HCT116 (cell line): ENCODE results near the gene HK2. TPM values are rescaled to one million over a fixed set of nuclear protein-coding genes. Genes with fewer than 3 reads are reported as not detected.

ENCODE experiments used
- ATAC-seq: fragments of 200-7000 bp; cut with Tn5 transposase; 2 replicates; pipeline ENCODE4 v1.9.1; 2020; ENCODE audit warnings: mild to moderate bottlenecking, moderate library complexity
- BruUV-seq: library from RNA; stranded (reverse); fragments of 400-500 nt; replicated peaks from 2 replicates; lab custom pipeline; 2021; lab: Mats Ljungman, UMichigan
- CTCF ChIA-PET: fragments of 300-600 bp; sonication (Branson Sonifier 250); formaldehyde crosslinking; loops from one replicate; lab custom pipeline; 2021; ENCODE audit warnings: antibody characterized with exemption; lab: Charles Lee
- POLR2A ChIA-PET: fragments of 300-600, 350-600 bp; sonication (Branson Sonifier 250); formaldehyde crosslinking; loops from one replicate; lab custom pipeline; 2021; ENCODE audit warnings: antibody characterized with exemption; lab: Charles Lee
- RAD21 ChIA-PET, 2 experiments: fragments of 300-600 bp; sonication (Branson Sonifier 250); formaldehyde crosslinking; loops; one replicate each; lab custom pipeline; 2023; ENCODE audit warnings: low total read pairs in 2 of 2; ENCODE audit not compliant: uncharacterized antibody in 2 of 2, unreplicated experiment in 2 of 2, low non-redundant PET in 1 of 2; lab: Charles Lee
- DNase-seq: peaks from one replicate; pipeline ENCODE4 v3.0.0-alpha.2; 2010; ENCODE audit warnings: low read depth, low spot score
- H2AFZ ChIP-seq: fragments of 200-600 bp; shearing (Covaris generic), sonication (generic); 2 replicates; pipeline ENCODE4 v1.6.1; 2017; ENCODE audit warnings: low read depth, mixed run types, mixed read lengths, antibody characterized with exemption, low read length; ENCODE audit not compliant: poor library complexity, severe bottlenecking
- H3K27ac ChIP-seq: 2 replicates; pipeline ENCODE4 v1.5.1; 2012; ENCODE audit warnings: low read depth, low read length
- H3K27me3 ChIP-seq: fragments of 200-600 bp; sonication (generic); 2 replicates; pipeline ENCODE4 v1.6.1; 2016; ENCODE audit warnings: mixed run types, low read length, mixed read lengths; ENCODE audit not compliant: insufficient read depth
- H3K36me3 ChIP-seq, 2 experiments: fragments of 200-500 bp in 1 of 2; fragments of 200-600 bp in 1 of 2; sonication (Bioruptor generic) in 1 of 2; sonication (generic) in 1 of 2; 2 replicates each; pipeline versions ENCODE4 v1.5.1 to v1.6.1; 2014 to 2016; ENCODE audit warnings: low read length in 2 of 2, inconsistent platforms in 1 of 2, mixed read lengths in 1 of 2, mixed run types in 1 of 2; ENCODE audit not compliant: insufficient read depth in 2 of 2, control insufficient read depth in 1 of 2
- H3K4me1 ChIP-seq, 2 experiments: fragments of 200-600 bp in 1 of 2; sonication (generic) in 1 of 2; 2 replicates each; pipeline versions ENCODE4 v1.5.1 to v1.6.1; 2012 to 2017; ENCODE audit warnings: low read length in 2 of 2, inconsistent platforms in 1 of 2, mild to moderate bottlenecking in 1 of 2, mixed read lengths in 1 of 2, mixed run types in 1 of 2, moderate library complexity in 1 of 2; ENCODE audit not compliant: insufficient read depth in 2 of 2, control insufficient read depth in 1 of 2
- H3K4me2 ChIP-seq: fragments of 200-600 bp; sonication (generic); 2 replicates; pipeline ENCODE4 v1.6.1; 2017; ENCODE audit warnings: mixed run types, low read length, mixed read lengths
- H3K4me3 ChIP-seq, 2 experiments: fragments of 200-600 bp in 1 of 2; sonication (generic) in 1 of 2; replicated peaks in 1 of 2; 2 replicates each; pipeline ENCODE4 v1.5.1; 2011 to 2016; ENCODE audit warnings: low read length in 2 of 2, control low read depth in 1 of 2, low read depth in 1 of 2, mild to moderate bottlenecking in 1 of 2, mixed read lengths in 1 of 2, mixed run types in 1 of 2
- H3K79me2 ChIP-seq: fragments of 200-600 bp; sonication (generic); 2 replicates; pipeline ENCODE4 v1.6.1; 2017; ENCODE audit warnings: mild to moderate bottlenecking, mixed run types, low read length, moderate library complexity, mixed read lengths; ENCODE audit not compliant: insufficient read depth
- H3K9ac ChIP-seq: fragments of 200-600 bp; sonication (generic); 2 replicates; pipeline ENCODE4 v1.6.1; 2016; ENCODE audit warnings: low read length, mixed read lengths
- H3K9me2 ChIP-seq: fragments of 200-600 bp; sonication (generic), shearing (Covaris generic); 2 replicates; pipeline ENCODE4 v1.6.1; 2017; ENCODE audit warnings: mixed run types, mild to moderate bottlenecking, moderate library complexity; ENCODE audit not compliant: insufficient read depth
- H3K9me3 ChIP-seq, 2 experiments: fragments of 200-500 bp in 1 of 2; fragments of 200-600 bp in 1 of 2; sonication (Bioruptor generic) in 1 of 2; sonication (generic) in 1 of 2; 2 replicates each; pipeline ENCODE4 v1.6.1; 2014 to 2017; ENCODE audit warnings: low read length in 2 of 2, mixed read lengths in 2 of 2, inconsistent platforms in 1 of 2, low read depth in 1 of 2, mild to moderate bottlenecking in 1 of 2, mixed run types in 1 of 2, moderate library complexity in 1 of 2; ENCODE audit not compliant: control insufficient read depth in 1 of 2, insufficient read depth in 1 of 2
- H4K20me1 ChIP-seq: fragments of 200-600 bp; sonication (generic), shearing (Covaris generic); 2 replicates; pipeline ENCODE4 v1.6.1; 2017; ENCODE audit warnings: mixed run types, mild to moderate bottlenecking, moderate library complexity; ENCODE audit not compliant: insufficient read depth
- ATF3 ChIP-seq: IDR thresholded peaks from 2 replicates; pipeline ENCODE4 v1.6.1; 2012
- CBX3 ChIP-seq: IDR thresholded peaks from 2 replicates; pipeline ENCODE4 v1.6.1; 2012; ENCODE audit warnings: low read depth
- CEBPB ChIP-seq: IDR thresholded peaks from 2 replicates; pipeline ENCODE4 v1.6.1; 2012; ENCODE audit warnings: low read depth
- CTCF ChIP-seq, 3 experiments: fragments of 200-600 bp in 1 of 3; sonication (generic) in 1 of 3; IDR thresholded peaks in 2 of 3; conservative IDR thresholded peaks in 1 of 3; 2 replicates each; pipeline ENCODE4 v1.5.1; 2012 to 2017; ENCODE audit warnings: low read depth in 2 of 3, low read length in 2 of 3, antibody characterized with exemption in 1 of 3, borderline replicate concordance in 1 of 3, control low read depth in 1 of 3, mild to moderate bottlenecking in 1 of 3, mixed read lengths in 1 of 3, mixed run types in 1 of 3, moderate library complexity in 1 of 3; ENCODE audit not compliant: insufficient read depth in 1 of 3
- SP1 ChIP-seq: IDR thresholded peaks from 2 replicates; pipeline ENCODE4 v1.6.1; 2012; ENCODE audit warnings: low read depth
- ZBTB33 ChIP-seq: IDR thresholded peaks from 2 replicates; pipeline ENCODE4 v1.6.1; 2011; ENCODE audit warnings: mild to moderate bottlenecking, low read length, moderate library complexity; ENCODE audit not compliant: insufficient replicate concordance; ENCODE audit errors: extremely low read depth
- ZNF274 ChIP-seq: fragments of 200-500 bp; sonication (Bioruptor generic); IDR thresholded peaks from 2 replicates; pipeline ENCODE4 v1.6.1; 2014; ENCODE audit warnings: mild to moderate bottlenecking, low read depth, low read length, inconsistent platforms
- intact Hi-C: fragments of 100-400 bp; cut with micrococcal nuclease; formaldehyde crosslinking; loops from 2 replicates; pipeline ENCODE4 v1.10.0; 2022
- total RNA-seq: library from RNA; stranded (reverse); gene quantifications from one replicate; pipeline ENCODE4 v1.2.1, GENCODE V29; 2021; ENCODE audit not compliant: unreplicated experiment

Gene HK2
- total RNA-seq, 1 experiment from 2014 or later: 42.5 TPM

- no peak for TF ChIP-seq ZBTB33
- no peak for TF ChIP-seq ATF3
- TF ChIP-seq SP1: no peak
Measured at GRCh38 chr2:74882299-74882687, 48.4 kb downstream of the HK2 start (continued).

DNA sequence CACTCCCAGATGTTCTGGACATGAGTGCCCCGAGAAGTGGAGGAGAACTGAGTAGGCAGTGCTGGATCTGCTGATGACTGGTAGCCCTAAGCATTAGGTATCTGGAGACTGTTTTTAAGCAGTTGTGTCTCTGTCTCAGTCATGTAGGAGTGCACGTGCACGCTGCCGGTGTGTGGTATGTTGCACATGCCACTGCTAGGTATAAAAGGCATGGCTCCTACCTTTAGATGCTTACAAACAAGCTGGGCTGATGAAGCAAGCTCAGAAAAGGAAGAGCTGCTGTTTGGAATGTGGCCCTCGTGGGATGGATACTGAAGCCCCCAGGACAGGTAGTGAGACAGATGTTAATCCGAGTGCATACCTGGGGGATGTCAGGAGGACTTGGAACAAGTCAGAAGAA lies 49.1 kb downstream of the HK2 start:
- Histone ChIP-seq H3K27ac (no peak overlapping the region), H2AFZ (no peak overlapping the region), H3K79me2 (no peaks in the 10 kb centered on the region), H3K9me2 (no peaks in the 10 kb centered on the region), H3K9ac (no peak overlapping the region), H3K27me3 (no peaks in the 10 kb centered on the region), H4K20me1 (no peaks in the 10 kb centered on the region), H3K4me2 (no peak overlapping the region), H3K36me3 (peaks cover 44 to 82% of the 10 kb centered on the region in 2 experiments), H3K4me1 (no peaks in the 10 kb centered on the region), H3K4me3 (no peak overlapping the region), H3K9me3 (no peaks in the 10 kb centered on the region)
- ChIA-PET CTCF (no interaction called here), RAD21 (no interaction called here), POLR2A (no interaction called here)
- ATAC-seq (no peak), DNase-seq (no peak)
- intact Hi-C loops: no loop called here
- TF ChIP-seq CTCF (IDR thresholded peaks at IDR 0.05 in 2 of 3, conservative IDR thresholded peaks at IDR 0.05 in 1 of 3; ENCODE audit: borderline replicate concordance in 1 of 3, insufficient read depth in 1 of 3, low read depth in 2 of 3, low read length in 2 of 3) (no peak), CEBPB (no peak), CBX3 (no peak), ZNF274 (no peak)
- BruUV-seq: no TSS peak
